Neural progenitor cell (in vitro differentiated cells): Measurements from ENCODE around the gene SBNO1. TPM values are rescaled to one million over a fixed set of nuclear protein-coding genes. Genes with fewer than 3 reads are reported as not detected.
A peak's percentile ranks its signal among the peaks of the same experiment; 100 is the strongest.

Source experiments
- DNase-seq: peaks from one replicate; pipeline ENCODE4 v3.0.0-alpha.2; 2016; ENCODE audit warnings: low spot score
- H2AFZ ChIP-seq: fragments of 200-600 bp; sonication (generic); replicated peaks from 2 replicates; pipeline ENCODE4 v1.6.1; 2016; ENCODE audit warnings: antibody characterized with exemption
- H3F3A ChIP-seq: fragments of 200-600 bp; sonication (generic); 2 replicates; pipeline ENCODE4 v1.6.1; 2016; ENCODE audit warnings: antibody characterized with exemption, low read depth
- H3K27ac ChIP-seq: fragments of 200-600 bp; sonication (generic); 2 replicates; pipeline ENCODE4 v1.5.1; 2016; ENCODE audit warnings: mild to moderate bottlenecking
- H3K27me3 ChIP-seq: fragments of 200-600 bp; sonication (generic); 2 replicates; pipeline ENCODE4 v1.6.1; 2016; ENCODE audit warnings: mild to moderate bottlenecking, moderate library complexity
- H3K36me3 ChIP-seq: fragments of 200-600 bp; sonication (generic); 2 replicates; pipeline ENCODE4 v1.5.1; 2016
- H3K4me1 ChIP-seq: fragments of 200-600 bp; sonication (generic); 2 replicates; pipeline ENCODE4 v1.6.1; 2016; ENCODE audit warnings: mixed run types
- H3K4me2 ChIP-seq: fragments of 200-600 bp; sonication (generic); 2 replicates; pipeline ENCODE4 v1.6.1; 2016
- H3K4me3 ChIP-seq: fragments of 200-600 bp; sonication (generic); 2 replicates; pipeline ENCODE4 v1.5.1; 2016
- H3K79me2 ChIP-seq: fragments of 200-600 bp; sonication (generic); 2 replicates; pipeline ENCODE4 v1.6.1; 2016; ENCODE audit warnings: low read depth
- H3K9ac ChIP-seq: fragments of 200-600 bp; sonication (generic); 2 replicates; pipeline ENCODE4 v1.6.1; 2016
- H3K9me3 ChIP-seq: fragments of 200-600 bp; sonication (generic); 2 replicates; pipeline ENCODE4 v1.5.1; 2016; ENCODE audit warnings: low read depth
- H4K20me1 ChIP-seq: fragments of 200-600 bp; sonication (generic); 2 replicates; pipeline ENCODE4 v1.6.1; 2016; ENCODE audit warnings: low read depth
- H3K27ac Mint-ChIP-seq: 3 replicates; pipeline ENCODE4 v1.8.0; 2021; ENCODE audit warnings: mixed read lengths
- H3K27me3 Mint-ChIP-seq: 2 replicates; pipeline ENCODE4 v1.8.0; 2022; ENCODE audit warnings: low read depth, mild to moderate bottlenecking, inconsistent platforms, moderate library complexity, mixed read lengths; ENCODE audit not compliant: insufficient read depth
- H3K36me3 Mint-ChIP-seq: 3 replicates; pipeline ENCODE4 v1.8.0; 2021; ENCODE audit warnings: mixed read lengths
- H3K4me1 Mint-ChIP-seq: 3 replicates; pipeline ENCODE4 v1.8.0; 2021; ENCODE audit warnings: mixed read lengths
- H3K4me3 Mint-ChIP-seq: 3 replicates; pipeline ENCODE4 v1.8.0; 2021; ENCODE audit warnings: mild to moderate bottlenecking, moderate library complexity, mixed read lengths
- H3K9me3 Mint-ChIP-seq: 3 replicates; pipeline ENCODE4 v1.8.0; 2020; ENCODE audit warnings: mixed read lengths
- CTCF ChIP-seq: fragments of 200-600 bp; sonication (generic); IDR thresholded peaks from 2 replicates; pipeline ENCODE4 v1.5.1; 2017; ENCODE audit warnings: antibody characterized with exemption, mild to moderate bottlenecking
- EZH2 ChIP-seq: fragments of 200-600 bp; sonication (generic); IDR thresholded peaks from 2 replicates; pipeline ENCODE4 v1.6.1; 2017; ENCODE audit warnings: antibody characterized with exemption, mild to moderate bottlenecking, moderate library complexity
- EZH2phosphoT487 ChIP-seq: fragments of 200-600 bp; sonication (generic); IDR thresholded peaks from 2 replicates; pipeline ENCODE4 v1.6.1; 2017; ENCODE audit warnings: antibody characterized with exemption
- total RNA-seq: library from RNA; depleted of rRNA; stranded (reverse); fragments of >200 nt; gene quantifications from 2 replicates; pipeline ENCODE4 v1.2.3, GENCODE V29; 2015; ENCODE audit warnings: low replicate concordance

Gene SBNO1
- total RNA-seq, 1 donor from 2014 or later = 81.6 TPM

GRCh38 chr12:123399255-123399617 lies 34.6 kb upstream of the SBNO1 start:
- H3K9ac ChIP-seq = no peak overlapping the region
- Mint-ChIP-seq H3K27me3 (no peaks in the 10 kb centered on the region), H3K9me3 (no peaks in the 10 kb centered on the region), H3K4me1 (peaks cover 11% of the 10 kb centered on the region), H3K4me3 (no peak overlapping the region), H3K36me3 (peaks cover 28% of the 10 kb centered on the region), H3K27ac (peak overlapping the region; percentile 2)
- no peaks in the 10 kb centered on the region for H3K9me3 ChIP-seq
- H3K4me1 ChIP-seq = peaks cover 6% of the 10 kb centered on the region
- H3K27me3 ChIP-seq = no peaks in the 10 kb centered on the region
- H3K4me3 ChIP-seq = no peak overlapping the region
- H3K79me2 ChIP-seq = no peaks in the 10 kb centered on the region
- DNase-seq = no peak
- no peak overlapping the region for H3K27ac ChIP-seq
- H4K20me1 ChIP-seq = peaks cover 52% of the 10 kb centered on the region
- no peak overlapping the region for H3K4me2 ChIP-seq
- H3F3A ChIP-seq = peaks cover 14% of the 10 kb centered on the region
- TF ChIP-seq CTCF (no peak), EZH2 (no peak), EZH2phosphoT487 (no peak)
- H3K36me3 ChIP-seq = no peaks in the 10 kb centered on the region
- no peak overlapping the region for H2AFZ ChIP-seq

- H4K20me1 ChIP-seq = peaks cover 57% of the 10 kb centered on the region
- peaks cover 6% of the 10 kb centered on the region for H3K4me1 ChIP-seq
- no peak overlapping the region for H3K4me3 ChIP-seq
- H3K36me3 ChIP-seq = no peaks in the 10 kb centered on the region
- no peak overlapping the region for H2AFZ ChIP-seq
- no peak overlapping the region for H3K4me2 ChIP-seq
- Mint-ChIP-seq H3K9me3 (no peaks in the 10 kb centered on the region), H3K27me3 (no peaks in the 10 kb centered on the region), H3K4me1 (peaks cover 11% of the 10 kb centered on the region), H3K36me3 (peaks cover 24% of the 10 kb centered on the region), H3K27ac (no peak overlapping the region), H3K4me3 (no peak overlapping the region)
- no peak for DNase-seq
- TF ChIP-seq EZH2 (no peak), EZH2phosphoT487 (no peak), CTCF (no peak)
- H3K9me3 ChIP-seq = no peaks in the 10 kb centered on the region
- no peak overlapping the region for H3K27ac ChIP-seq
- no peak overlapping the region for H3K9ac ChIP-seq
- H3F3A ChIP-seq = peaks cover 14% of the 10 kb centered on the region
- no peaks in the 10 kb centered on the region for H3K27me3 ChIP-seq
- H3K79me2 ChIP-seq = no peaks in the 10 kb centered on the region
Observed at GRCh38 chr12:123398550-123399254, 34.1 kb upstream of the SBNO1 start.

DNA sequence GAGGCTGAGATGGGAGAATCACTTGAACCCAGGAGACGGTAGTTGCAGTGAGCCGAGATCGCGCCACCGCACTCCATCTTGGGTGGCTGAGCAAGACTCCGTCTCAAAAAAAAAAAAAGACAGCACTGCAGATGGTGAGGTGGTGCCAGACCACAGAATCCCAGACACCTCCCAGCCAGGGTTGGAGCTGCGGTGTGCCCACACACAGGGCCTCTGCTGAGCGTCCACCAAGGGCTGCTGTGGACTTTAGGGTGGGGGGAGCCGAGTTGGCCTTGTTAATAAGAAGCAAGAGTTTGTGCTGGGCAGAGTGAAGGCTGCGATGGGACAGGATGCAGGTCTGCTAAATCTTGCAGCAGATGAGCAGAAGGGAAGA lies 33.5 kb upstream of the SBNO1 start:
- Histone ChIP-seq H3K36me3 (no peaks in the 10 kb centered on the region), H3K27me3 (no peaks in the 10 kb centered on the region), H2AFZ (no peak overlapping the region), H3K9me3 (no peaks in the 10 kb centered on the region), H3K4me1 (peaks cover 6% of the 10 kb centered on the region), H3K4me2 (no peak overlapping the region), H3K9ac (no peak overlapping the region), H3F3A (peaks cover 14% of the 10 kb centered on the region), H4K20me1 (peaks cover 56% of the 10 kb centered on the region), H3K79me2 (no peaks in the 10 kb centered on the region), H3K4me3 (no peak overlapping the region), H3K27ac (no peak overlapping the region)
- Mint-ChIP-seq H3K4me1 (peaks cover 11% of the 10 kb centered on the region), H3K9me3 (no peaks in the 10 kb centered on the region), H3K36me3 (peaks cover 20% of the 10 kb centered on the region), H3K27ac (no peak overlapping the region), H3K4me3 (no peak overlapping the region), H3K27me3 (no peaks in the 10 kb centered on the region)
- no peak for DNase-seq
- TF ChIP-seq EZH2phosphoT487 = no peak
- no peak for TF ChIP-seq EZH2
- no peak for TF ChIP-seq CTCF
